Esophagus (tissue), 2 donors: ENCODE results near the gene CD8A. TPM values are rescaled to one million over a fixed set of nuclear protein-coding genes. Genes with fewer than 3 reads are reported as not detected.
"Not testable (repeated sequence)": the region's sequence is repeated elsewhere in the genome, so short reads cannot be mapped to it uniquely, and the experiment has no call there.

Experiments
- H3K27ac ChIP-seq, 2 donors: one replicate each; pipeline ENCODE4 v1.5.1; 2013; ENCODE audit warnings: low read depth in 2 of 2, mild to moderate bottlenecking in 2 of 2, inconsistent platforms in 1 of 2, low read length in 1 of 2, moderate library complexity in 1 of 2
- H3K27me3 ChIP-seq, 2 donors: one replicate each; pipeline ENCODE4 v1.6.1; 2013; ENCODE audit warnings: low read length in 2 of 2, control low read depth in 1 of 2, mild to moderate bottlenecking in 1 of 2; ENCODE audit not compliant: insufficient read depth in 2 of 2, control insufficient read depth in 1 of 2
- H3K36me3 ChIP-seq, 2 donors: one replicate each; pipeline ENCODE4 v1.6.1; 2013; ENCODE audit warnings: low read length in 1 of 2; ENCODE audit not compliant: control insufficient read depth in 2 of 2, insufficient read depth in 2 of 2
- H3K4me1 ChIP-seq, 2 donors: one replicate each; pipeline ENCODE4 v1.6.1; 2013; ENCODE audit warnings: low read length in 1 of 2; ENCODE audit not compliant: control insufficient read depth in 2 of 2, insufficient read depth in 2 of 2
- H3K4me3 ChIP-seq, 2 donors: one replicate each; pipeline ENCODE4 v1.5.1; 2013; ENCODE audit warnings: low read length in 2 of 2, mild to moderate bottlenecking in 2 of 2, low read depth in 1 of 2, moderate library complexity in 1 of 2
- H3K9me3 ChIP-seq, 2 donors: one replicate each; pipeline ENCODE4 v1.6.1; 2013; ENCODE audit warnings: mild to moderate bottlenecking in 2 of 2, low read depth in 1 of 2, low read length in 1 of 2, moderate library complexity in 1 of 2; ENCODE audit not compliant: control insufficient read depth in 2 of 2, insufficient read depth in 1 of 2
- WGBS, 2 donors: extraction: QIAGEN DNeasy Blood & Tissue Kit; methylation state at CpG; one replicate each; pipeline ENCODE4 v1.1.7; 2013; 5-methylcytosine and 5-hydroxymethylcytosine counted together
- polyA plus RNA-seq, 2 donors: library from polyadenylated mRNA; stranded (reverse); fragments of 200-250 nt; gene quantifications; one replicate each; pipeline ENCODE4 v1.2.3, GENCODE V29; 2013
- donor health status: healthy with polysubstance abuse.
- donor health status: Bipolar disorder and iron deficiency.

CD8A gene
- polyA plus RNA-seq, result 1 to 10 TPM; 3.5 to 4.2 TPM

- no peaks in the 10 kb centered on the region for H3K9me3 ChIP-seq
- peaks cover 0 to 19% of the 10 kb centered on the region in 2 donors for H3K27me3 ChIP-seq
- H3K4me1 ChIP-seq, result peaks cover 18 to 22% of the 10 kb centered on the region in 2 donors
- H3K4me3 ChIP-seq, result peak within 1 kb of the TSS; percentile 28 to 37
- H3K36me3 ChIP-seq, result no peaks in the 10 kb centered on the region
- 5 to 6% methylated on average over 55 to 57 of the region's 57 CpGs for WGBS, 2 donors
- peak within 1 kb of the TSS; percentile 16 to 47 for H3K27ac ChIP-seq
Measured at GRCh38 chr2:86790676-86791572, at the start of gene CD8A. Gene CD8A (minus strand): TSS chr2:86790913. CDS start chr2:86790825, 88 bp downstream.

DNA sequence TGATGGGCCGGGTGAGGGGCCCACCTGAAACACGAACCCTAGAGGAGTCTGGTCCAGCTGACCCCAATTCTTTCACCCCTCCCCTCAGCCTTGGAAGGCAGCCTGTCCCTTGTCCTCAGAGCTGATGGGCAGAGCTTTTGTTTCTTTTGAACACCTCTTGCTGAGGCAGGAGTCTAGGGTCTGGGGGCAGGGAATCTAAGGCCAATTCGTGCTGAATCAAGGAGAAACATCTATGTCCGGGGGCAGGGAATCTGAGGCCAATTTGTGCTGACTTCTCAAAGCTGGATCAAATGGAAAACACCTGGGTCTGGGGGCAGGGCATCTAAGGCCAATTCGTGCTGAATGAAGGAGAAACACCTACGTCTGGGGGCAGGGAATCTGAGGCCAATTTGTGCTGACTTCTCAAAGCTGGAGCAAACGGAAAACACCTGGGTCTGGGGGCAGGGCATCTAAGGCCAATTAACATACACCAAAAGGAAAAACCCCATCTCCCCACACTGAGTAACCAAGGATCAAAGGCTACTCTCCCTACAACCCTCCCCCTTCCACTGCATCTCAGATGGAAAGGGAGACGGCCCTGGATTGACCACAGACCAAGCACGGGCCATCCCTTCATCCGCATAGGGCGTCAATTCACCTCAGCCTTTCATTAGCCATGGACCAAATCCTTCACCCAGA lies 49.3 kb upstream of the CD8A start:
- 82 to 86% methylated on average over 8 to 9 of the region's 11 CpGs for WGBS, 2 donors
- H3K27ac ChIP-seq, H3K4me1 ChIP-seq, H3K9me3 ChIP-seq, H3K27me3 ChIP-seq, H3K36me3 ChIP-seq, H3K4me3 ChIP-seq: not testable (repeated sequence)

GRCh38 chr2:86839455-86839854 lies 48.7 kb upstream of the CD8A start:
- not testable (repeated sequence) for H3K36me3 ChIP-seq, H3K9me3 ChIP-seq, H3K4me3 ChIP-seq, H3K27me3 ChIP-seq, H3K27ac ChIP-seq, H3K4me1 ChIP-seq
- WGBS, 2 donors, result 95 to 98% methylated on average over 7 of the region's 7 CpGs

DNA sequence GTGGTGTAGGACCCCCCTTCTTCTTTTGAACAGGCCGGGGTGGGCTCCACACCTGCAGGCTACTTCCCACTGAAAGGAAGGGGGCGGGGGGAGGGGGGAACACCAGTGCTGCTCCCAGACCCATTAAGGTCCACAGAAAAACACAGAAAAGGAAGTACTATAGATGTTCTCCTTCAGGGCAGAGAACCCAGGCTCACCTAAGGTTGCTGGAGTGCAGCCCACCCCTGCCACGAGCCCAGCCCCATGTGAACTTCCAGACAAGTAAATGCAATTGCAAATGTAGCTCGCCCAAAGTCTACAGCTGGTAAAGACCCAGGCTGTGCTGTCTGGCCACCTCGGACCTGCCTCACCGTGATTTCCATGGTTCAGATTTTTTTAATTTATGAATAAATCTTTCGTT lies 47.0 kb upstream of the CD8A start:
- not testable (repeated sequence) for H3K36me3 ChIP-seq, H3K27me3 ChIP-seq, H3K4me3 ChIP-seq, H3K4me1 ChIP-seq, H3K9me3 ChIP-seq
- peak overlapping the region in 1 of 2 donors; percentile 59 for H3K27ac ChIP-seq
- 63 to 66% methylated on average over 6 of the region's 7 CpGs for WGBS, 2 donors

DNA sequence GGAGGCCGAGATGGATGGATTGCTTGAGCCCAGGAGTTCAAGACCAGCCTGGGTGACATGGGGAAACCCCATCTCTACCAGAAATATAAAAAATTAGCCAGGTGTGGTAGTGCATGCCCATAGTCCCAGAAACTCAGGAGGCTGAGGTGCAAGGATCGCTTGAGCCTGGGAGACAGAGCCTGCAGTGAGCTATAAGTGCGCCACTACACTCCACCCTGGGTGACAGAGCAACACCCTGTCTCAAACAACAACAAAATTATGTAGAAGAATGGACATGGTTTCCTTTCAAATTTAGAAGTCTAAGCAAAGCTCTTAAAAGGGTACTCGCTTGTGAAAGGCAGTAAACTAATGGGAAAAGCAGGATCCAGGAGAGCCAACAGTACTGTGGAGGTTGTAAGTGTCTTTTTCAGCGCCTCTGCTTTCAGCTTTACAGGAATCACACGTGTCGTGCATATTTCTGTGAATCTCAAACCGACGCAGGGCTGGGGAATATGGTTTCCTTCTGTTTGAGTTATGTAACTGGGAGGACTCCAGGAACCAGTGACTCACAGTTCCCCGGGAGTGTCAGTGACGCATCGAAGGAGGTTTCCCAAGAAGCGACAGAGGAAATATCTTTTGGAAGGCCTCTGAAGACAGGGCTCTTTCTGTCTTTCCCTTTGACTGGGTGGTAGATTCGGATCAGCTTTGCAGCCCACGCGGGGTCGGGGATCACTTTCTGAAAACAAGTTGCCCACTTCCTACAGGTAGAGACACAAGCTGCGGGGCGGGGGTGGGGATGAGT lies 46.4 kb upstream of the CD8A start:
- not testable (repeated sequence) for H3K27me3 ChIP-seq, H3K4me1 ChIP-seq, H3K9me3 ChIP-seq, H3K36me3 ChIP-seq, H3K4me3 ChIP-seq
- peak overlapping the region; percentile 47 to 76 for H3K27ac ChIP-seq
- WGBS, 2 donors, result 29 to 39% methylated on average over 13 to 15 of the region's 19 CpGs

GRCh38 chr2:86835548-86835889 lies 44.8 kb upstream of the CD8A start:
- not testable (repeated sequence) for H3K27me3 ChIP-seq, H3K4me3 ChIP-seq, H3K36me3 ChIP-seq, H3K27ac ChIP-seq, H3K4me1 ChIP-seq, H3K9me3 ChIP-seq
- 62 to 66% methylated on average over 2 to 3 of the region's 4 CpGs for WGBS, 2 donors

GRCh38 chr2:86833315-86833714 lies 42.6 kb upstream of the CD8A start:
- 77 to 80% methylated on average over 7 to 8 of the region's 10 CpGs for WGBS, 2 donors
- H3K9me3 ChIP-seq, result no peaks in the 10 kb centered on the region

DNA sequence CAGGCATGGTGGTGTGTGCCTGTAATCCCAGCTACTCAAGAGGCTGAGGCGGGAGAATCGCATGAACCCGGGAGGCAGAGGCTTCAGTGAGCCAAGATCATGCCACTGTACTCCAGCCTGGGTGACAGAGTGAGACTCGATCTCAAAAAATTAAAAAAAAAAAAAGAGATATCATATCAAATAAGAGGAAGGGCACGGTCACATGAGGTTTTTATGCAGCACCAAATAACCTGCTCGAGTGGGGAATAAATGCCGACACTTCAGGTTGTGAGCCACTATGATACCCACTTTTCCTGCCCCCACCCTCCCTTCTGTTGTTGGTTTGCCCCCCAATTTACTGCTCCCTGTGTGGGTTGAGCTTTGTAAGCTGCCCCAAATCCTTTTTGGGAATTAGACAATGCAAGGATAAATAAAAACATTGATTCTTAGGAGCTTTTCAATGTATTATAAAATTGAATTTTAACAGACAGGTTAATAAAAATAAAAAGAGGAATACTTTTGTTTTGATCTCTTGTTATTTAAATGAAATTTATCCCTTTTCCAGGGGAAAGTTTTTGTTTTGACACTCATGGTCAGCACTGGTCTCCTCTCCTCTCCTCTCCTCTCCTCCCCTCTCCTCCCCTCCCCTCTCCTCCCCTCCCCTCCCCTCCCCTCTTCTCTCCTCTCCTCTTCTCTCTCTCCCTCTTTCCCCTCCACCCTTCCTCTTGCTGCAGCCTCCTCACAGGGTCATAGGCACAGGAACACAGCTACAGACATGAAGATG lies 41.8 kb upstream of the CD8A start:
- Histone ChIP-seq H3K4me3 (no peak overlapping the region), H3K9me3 (no peaks in the 10 kb centered on the region), H3K27ac (no peak overlapping the region), H3K27me3 (no peaks in the 10 kb centered on the region), H3K36me3 (no peaks in the 10 kb centered on the region), H3K4me1 (no peaks in the 10 kb centered on the region)
- 81% methylated on average over 7 of the region's 7 CpGs for WGBS, 2 donors

More at GRCh38 chr2:86833315-86833714, 42.6 kb upstream of the CD8A start:
- Histone ChIP-seq H3K4me3 (no peak overlapping the region), H3K27me3 (no peaks in the 10 kb centered on the region), H3K4me1 (no peaks in the 10 kb centered on the region), H3K36me3 (no peaks in the 10 kb centered on the region), H3K27ac (no peak overlapping the region)

DNA sequence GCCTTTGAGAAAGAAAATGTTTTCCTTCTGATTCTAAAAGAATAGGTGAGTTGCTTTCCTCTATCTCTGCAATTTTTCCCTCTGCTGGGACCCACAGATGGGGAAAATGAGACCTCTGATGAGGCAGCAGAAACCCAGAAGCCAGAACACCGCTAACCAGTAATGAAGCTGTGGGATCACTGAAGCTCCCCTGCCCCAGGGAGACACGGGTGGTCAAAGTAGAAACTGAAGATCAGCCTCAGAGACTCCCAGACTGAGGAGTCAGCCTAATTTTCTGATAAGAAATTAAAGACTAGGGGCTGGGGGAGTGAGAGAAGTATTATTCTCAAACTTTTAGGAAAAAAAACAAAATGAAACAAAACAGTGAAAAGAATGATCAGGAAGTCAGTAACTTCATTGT lies 40.8 kb upstream of the CD8A start:
- 56 to 59% methylated on average over 2 of the region's 2 CpGs for WGBS, 2 donors
- Histone ChIP-seq H3K4me1 (no peaks in the 10 kb centered on the region), H3K4me3 (no peak overlapping the region), H3K9me3 (no peaks in the 10 kb centered on the region), H3K27ac (no peak overlapping the region), H3K36me3 (no peaks in the 10 kb centered on the region), H3K27me3 (no peaks in the 10 kb centered on the region)
